ENCODE results near the gene EXOC2.

DNA sequence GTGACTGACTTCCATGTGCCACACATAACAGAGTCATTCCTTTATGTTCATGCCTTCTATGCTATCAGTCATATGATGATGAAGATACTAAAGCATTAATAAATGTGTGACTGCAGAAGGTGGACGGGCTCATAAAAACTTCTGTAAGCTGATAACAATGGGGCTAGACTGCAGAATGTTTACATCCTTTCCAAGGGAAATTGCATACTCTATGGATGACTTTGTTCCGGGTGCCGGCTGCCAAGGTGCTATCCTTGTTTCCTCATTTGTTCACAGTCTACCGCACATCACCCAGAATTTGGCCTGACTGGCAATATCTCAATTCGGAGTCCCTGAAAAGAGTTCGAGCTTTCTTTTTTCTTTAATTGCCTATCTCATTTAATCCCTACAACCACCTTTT, 121.0 kb downstream of the EXOC2 start:
- no peak for TF ChIP-seq POLR2AphosphoS5 (IDR thresholded peaks at IDR 0.05; ENCODE audit: low read depth, low read length)
- TF ChIP-seq, protein P1, sequence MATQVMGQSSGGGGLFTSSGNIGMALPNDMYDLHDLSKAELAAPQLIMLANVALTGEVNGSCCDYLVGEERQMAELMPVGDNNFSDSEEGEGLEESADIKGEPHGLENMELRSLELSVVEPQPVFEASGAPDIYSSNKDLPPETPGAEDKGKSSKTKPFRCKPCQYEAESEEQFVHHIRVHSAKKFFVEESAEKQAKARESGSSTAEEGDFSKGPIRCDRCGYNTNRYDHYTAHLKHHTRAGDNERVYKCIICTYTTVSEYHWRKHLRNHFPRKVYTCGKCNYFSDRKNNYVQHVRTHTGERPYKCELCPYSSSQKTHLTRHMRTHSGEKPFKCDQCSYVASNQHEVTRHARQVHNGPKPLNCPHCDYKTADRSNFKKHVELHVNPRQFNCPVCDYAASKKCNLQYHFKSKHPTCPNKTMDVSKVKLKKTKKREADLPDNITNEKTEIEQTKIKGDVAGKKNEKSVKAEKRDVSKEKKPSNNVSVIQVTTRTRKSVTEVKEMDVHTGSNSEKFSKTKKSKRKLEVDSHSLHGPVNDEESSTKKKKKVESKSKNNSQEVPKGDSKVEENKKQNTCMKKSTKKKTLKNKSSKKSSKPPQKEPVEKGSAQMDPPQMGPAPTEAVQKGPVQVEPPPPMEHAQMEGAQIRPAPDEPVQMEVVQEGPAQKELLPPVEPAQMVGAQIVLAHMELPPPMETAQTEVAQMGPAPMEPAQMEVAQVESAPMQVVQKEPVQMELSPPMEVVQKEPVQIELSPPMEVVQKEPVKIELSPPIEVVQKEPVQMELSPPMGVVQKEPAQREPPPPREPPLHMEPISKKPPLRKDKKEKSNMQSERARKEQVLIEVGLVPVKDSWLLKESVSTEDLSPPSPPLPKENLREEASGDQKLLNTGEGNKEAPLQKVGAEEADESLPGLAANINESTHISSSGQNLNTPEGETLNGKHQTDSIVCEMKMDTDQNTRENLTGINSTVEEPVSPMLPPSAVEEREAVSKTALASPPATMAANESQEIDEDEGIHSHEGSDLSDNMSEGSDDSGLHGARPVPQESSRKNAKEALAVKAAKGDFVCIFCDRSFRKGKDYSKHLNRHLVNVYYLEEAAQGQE (IDR thresholded peaks at IDR 0.05; ENCODE audit: insufficient read depth in 1 of 2, low read depth in 2 of 2, low read length in 2 of 2): no peak
- no peak for TF ChIP-seq TAF1 (IDR thresholded peaks at IDR 0.05; ENCODE audit: borderline replicate concordance, insufficient read depth, low read length)
